ENCODE results near the gene RASSF4. TPM values are rescaled to one million over a fixed set of nuclear protein-coding genes. Genes with fewer than 3 reads are reported as not detected.

Gene RASSF4
- total RNA-seq, 4 donors from 2014 or later = 27.6 to 41.5 (median 32.7) TPM

DNA sequence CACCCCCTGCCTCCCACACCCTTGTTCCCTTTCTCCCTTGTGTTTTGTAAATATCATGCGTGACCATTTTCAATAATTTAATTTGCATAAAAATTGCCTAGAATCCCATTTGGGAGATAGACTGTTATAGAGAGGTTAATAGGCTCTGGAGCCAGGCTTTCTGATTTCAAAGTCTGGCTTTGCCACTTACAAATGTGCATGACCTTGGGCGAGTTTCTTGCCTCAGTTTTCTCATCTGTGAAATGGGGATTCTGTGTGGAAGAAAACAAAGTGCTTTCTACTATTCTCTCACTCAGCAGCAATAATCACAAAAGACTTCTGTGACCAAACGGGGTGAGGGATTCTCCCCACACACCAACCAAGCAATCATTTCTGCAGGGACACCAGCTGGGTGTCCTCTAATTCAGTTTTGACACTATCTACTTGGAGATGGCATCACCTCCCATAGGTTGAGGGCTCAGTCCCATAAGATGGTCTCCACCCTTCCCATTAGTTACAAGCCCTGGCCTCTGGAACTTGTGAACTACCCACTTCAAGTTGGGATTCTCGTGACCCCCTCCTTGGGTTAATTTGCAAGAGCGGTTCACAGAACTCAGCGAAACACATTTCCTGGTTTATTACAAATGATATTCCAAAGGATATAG is 37.6 kb downstream of the RASSF4 start:
- Histone ChIP-seq H3K9me3 (no peaks in the 10 kb centered on the region), H3K27ac (replicated peaks in 1 of 4) (peak overlapping the region; percentile 90 to 95 (median 92)), H3K4me3 (peak overlapping the region in 1 of 4 donors; percentile 2), H3K36me3 (peaks cover 0 to 18% (median 13%) of the 10 kb centered on the region in 4 donors), H3K4me1 (peaks cover 78 to 93% (median 86%) of the 10 kb centered on the region in 4 donors), H3K27me3 (no peaks in the 10 kb centered on the region)
- WGBS = 86% methylated on average over 6 of the region's 6 CpGs
- no peak for TF ChIP-seq POLR2A (IDR thresholded peaks at IDR 0.05; ENCODE audit: low read depth)
- no peak for TF ChIP-seq EP300 (IDR thresholded peaks at IDR 0.05)
- TF ChIP-seq, protein P1, sequence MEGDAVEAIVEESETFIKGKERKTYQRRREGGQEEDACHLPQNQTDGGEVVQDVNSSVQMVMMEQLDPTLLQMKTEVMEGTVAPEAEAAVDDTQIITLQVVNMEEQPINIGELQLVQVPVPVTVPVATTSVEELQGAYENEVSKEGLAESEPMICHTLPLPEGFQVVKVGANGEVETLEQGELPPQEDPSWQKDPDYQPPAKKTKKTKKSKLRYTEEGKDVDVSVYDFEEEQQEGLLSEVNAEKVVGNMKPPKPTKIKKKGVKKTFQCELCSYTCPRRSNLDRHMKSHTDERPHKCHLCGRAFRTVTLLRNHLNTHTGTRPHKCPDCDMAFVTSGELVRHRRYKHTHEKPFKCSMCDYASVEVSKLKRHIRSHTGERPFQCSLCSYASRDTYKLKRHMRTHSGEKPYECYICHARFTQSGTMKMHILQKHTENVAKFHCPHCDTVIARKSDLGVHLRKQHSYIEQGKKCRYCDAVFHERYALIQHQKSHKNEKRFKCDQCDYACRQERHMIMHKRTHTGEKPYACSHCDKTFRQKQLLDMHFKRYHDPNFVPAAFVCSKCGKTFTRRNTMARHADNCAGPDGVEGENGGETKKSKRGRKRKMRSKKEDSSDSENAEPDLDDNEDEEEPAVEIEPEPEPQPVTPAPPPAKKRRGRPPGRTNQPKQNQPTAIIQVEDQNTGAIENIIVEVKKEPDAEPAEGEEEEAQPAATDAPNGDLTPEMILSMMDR (IDR thresholded peaks at IDR 0.05) = no peak
- no peak for TF ChIP-seq POLR2AphosphoS5 (IDR thresholded peaks at IDR 0.05)
- intact Hi-C loops (cut with DNase I) = no loop called here
- peak; percentile 68 for DNase-seq (ENCODE audit: extremely low spot score)

DNA sequence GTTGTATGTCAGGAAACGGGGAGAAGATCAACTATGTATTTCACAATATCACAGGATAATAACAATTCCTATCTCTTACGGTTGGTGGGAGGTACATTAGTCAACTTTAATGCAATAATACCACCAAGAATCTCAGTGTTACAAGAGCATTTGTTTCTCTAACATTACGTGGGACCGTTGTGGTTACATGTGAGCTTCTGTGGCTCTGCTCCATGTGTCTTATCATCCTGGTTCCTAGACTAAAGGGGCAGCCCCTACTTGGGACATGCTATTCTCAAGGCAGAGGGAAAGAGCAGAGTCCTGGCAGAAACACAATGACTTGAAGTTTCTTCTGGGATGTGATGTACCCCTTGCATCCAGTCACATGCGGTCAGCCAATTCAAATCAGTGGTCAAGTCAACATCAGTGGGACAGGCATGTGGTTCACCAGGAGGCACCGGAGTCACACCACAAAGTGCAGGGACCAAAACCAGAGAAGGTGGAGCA is 38.6 kb downstream of the RASSF4 start:
- H3K4me1 ChIP-seq = peaks cover 78 to 91% (median 86%) of the 10 kb centered on the region in 4 donors
- H3K27ac ChIP-seq (replicated peaks in 1 of 4) = peak overlapping the region; percentile 90 to 95 (median 92)
- peak; percentile 89 for DNase-seq (ENCODE audit: extremely low spot score)
- no peak overlapping the region for H3K4me3 ChIP-seq
- no peaks in the 10 kb centered on the region for H3K27me3 ChIP-seq
- 81% methylated on average over 6 of the region's 6 CpGs for WGBS
- peaks cover 0 to 11% (median 4%) of the 10 kb centered on the region in 4 donors for H3K36me3 ChIP-seq
- H3K9me3 ChIP-seq = no peaks in the 10 kb centered on the region
- TF ChIP-seq POLR2AphosphoS5 (IDR thresholded peaks at IDR 0.05) (peak; percentile 8 to 60), EP300 (IDR thresholded peaks at IDR 0.05) (no peak)
- intact Hi-C loops (cut with DNase I) = no loop called here

DNA sequence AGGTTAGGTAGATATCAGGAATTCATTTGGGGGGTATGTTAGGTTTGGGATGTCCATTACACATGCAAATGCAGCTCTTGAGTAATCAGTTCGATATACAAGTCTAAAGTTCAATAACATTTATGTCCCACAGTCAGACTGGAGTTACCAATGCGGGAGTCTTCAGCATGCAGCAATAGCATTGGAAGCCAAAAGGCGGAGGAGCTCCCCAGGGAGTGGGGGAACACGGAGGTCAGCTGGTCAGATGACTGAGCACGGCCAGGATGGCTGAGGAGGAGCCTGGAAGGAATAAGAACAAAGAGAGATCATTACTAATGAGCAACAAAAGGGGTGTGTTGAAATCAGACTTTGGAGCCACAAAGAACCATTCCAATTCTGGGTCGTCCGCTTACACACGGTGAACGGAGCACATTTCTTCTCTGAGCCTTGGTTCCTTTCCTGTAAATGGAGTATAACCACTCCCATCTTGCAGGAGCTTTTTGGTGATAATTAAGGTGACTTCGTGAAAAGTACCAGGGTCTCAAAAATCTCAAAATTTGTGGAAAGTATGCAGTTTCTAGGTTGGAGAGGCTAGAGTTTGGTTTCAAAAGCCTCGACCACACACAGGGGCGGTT is 40.6 kb downstream of the RASSF4 start:
- TF ChIP-seq EP300 (IDR thresholded peaks at IDR 0.05) = no peak
- peak; percentile 80 to 82 for TF ChIP-seq POLR2AphosphoS5 (IDR thresholded peaks at IDR 0.05)
- peak; percentile 26 for TF ChIP-seq POLR2A (IDR thresholded peaks at IDR 0.05; ENCODE audit: low read depth)
- TF ChIP-seq, protein P1 (IDR thresholded peaks at IDR 0.05) = no peak
- Histone ChIP-seq H3K9me3 (no peaks in the 10 kb centered on the region), H3K27ac (replicated peaks in 1 of 4) (peak overlapping the region; percentile 90 to 95 (median 92)), H3K4me1 (peaks cover 64 to 73% (median 69%) of the 10 kb centered on the region in 4 donors), H3K27me3 (no peaks in the 10 kb centered on the region), H3K4me3 (peak overlapping the region; percentile 66 to 69 (median 68)), H3K36me3 (peaks cover 6 to 22% (median 14%) of the 10 kb centered on the region in 4 donors)
- peak; percentile 95 for DNase-seq (ENCODE audit: extremely low spot score)
- intact Hi-C loops (cut with DNase I) = loop anchor here (10.0 kb wide), 1 partner anchor 595 kb away; no protein-coding TSS in a partner anchor
- 37% methylated on average over 12 of the region's 12 CpGs for WGBS

DNA sequence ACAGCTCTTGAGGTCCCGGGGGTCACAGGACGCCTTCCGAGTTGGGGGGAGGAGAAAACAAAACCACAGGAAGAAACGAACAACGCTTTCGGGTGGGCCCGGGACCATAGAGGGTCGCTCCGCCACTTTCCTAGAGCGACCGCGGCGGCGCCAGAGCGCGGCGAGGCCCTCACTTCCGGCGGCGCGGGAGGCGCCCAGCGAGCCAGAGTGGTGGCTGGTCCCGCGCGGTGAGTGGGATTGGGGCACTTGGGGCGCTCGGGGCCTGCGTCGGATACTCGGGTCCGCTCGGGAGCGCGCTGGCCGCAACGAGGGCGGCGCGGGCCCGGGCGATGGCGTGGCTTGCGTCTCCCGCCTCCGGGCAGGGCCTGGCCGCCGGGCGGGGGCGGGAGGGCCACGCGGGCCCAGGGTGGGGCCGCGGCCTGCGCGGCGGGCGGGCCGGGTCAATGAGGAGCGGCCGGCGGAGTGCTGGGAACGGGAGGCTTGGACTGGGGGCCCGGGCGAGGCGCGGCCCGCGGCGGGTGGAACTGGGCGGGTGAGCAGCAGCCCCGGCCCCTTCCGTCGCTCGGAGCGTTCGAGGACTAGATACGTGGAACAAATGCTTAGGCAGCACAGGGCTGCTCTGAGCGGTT is 41.3 kb downstream of the RASSF4 start, which contains the start of gene ZNF22:
TSS of gene ZNF22 (plus strand) at position 172 of the 629 bp plus-strand sequence. CDS start 2,446 bp downstream, outside the sequence.
- Histone ChIP-seq H3K27me3 (no peaks in the 10 kb centered on the region), H3K4me1 (peaks cover 58 to 69% (median 66%) of the 10 kb centered on the region in 4 donors), H3K9me3 (no peaks in the 10 kb centered on the region), H3K36me3 (peaks cover 9 to 28% (median 15%) of the 10 kb centered on the region in 4 donors), H3K27ac (replicated peaks in 1 of 4) (peak within 1 kb of the TSS; percentile 90 to 95 (median 92)), H3K4me3 (peak within 1 kb of the TSS; percentile 66 to 69 (median 68))
- WGBS = no CpG with 5 or more reads among the region's 79 CpGs
- DNase-seq (ENCODE audit: extremely low spot score) = peak; percentile 92
- TF ChIP-seq, protein P1 (IDR thresholded peaks at IDR 0.05) = peak in 1 of 3 experiments; percentile 41
- no peak for TF ChIP-seq EP300 (IDR thresholded peaks at IDR 0.05)
- peak; percentile 58 to 61 for TF ChIP-seq POLR2AphosphoS5 (IDR thresholded peaks at IDR 0.05)
- intact Hi-C loops (cut with DNase I) = loop anchor here (10.0 kb wide), 1 partner anchor 594 kb away; no protein-coding TSS in a partner anchor
